COLO668 (cell line): ENCODE measurements around the gene TXNIP.

Source experiments
- DNase-seq: peaks from one replicate; lab custom pipeline; 2025; ENCODE audit not compliant: unreplicated experiment; lab: John Stamatoyannopoulos, UW

Gene TXNIP

GRCh38 chr1:145964328-145965118, 31.9 kb downstream of the TXNIP start, which contains the start of the genes ANKRD34A and POLR3GL:
Gene ANKRD34A (minus strand): TSS chr1:145964575. CDS start chr1:145961759, 2,816 bp downstream.
Gene POLR3GL (plus strand): TSS chr1:145964690. CDS start chr1:145974866, 10,176 bp downstream.
- peak; percentile 94 for DNase-seq

- DNase-seq: peak; percentile 46
Measured at GRCh38 chr1:145963265-145964019, 32.9 kb downstream of the TXNIP start.

- peak; percentile 43 for DNase-seq
Measured at GRCh38 chr1:145962157-145963102, 33.9 kb downstream of the TXNIP start.

- peak; percentile 52 for DNase-seq
Measured at GRCh38 chr1:145961425-145962156, 34.8 kb downstream of the TXNIP start.

- no peak for DNase-seq
Measured at GRCh38 chr1:145961109-145961424, 35.3 kb downstream of the TXNIP start.

GRCh38 chr1:145960468-145961108, 35.8 kb downstream of the TXNIP start:
- DNase-seq: peak; percentile 69

- DNase-seq: no peak
Measured at GRCh38 chr1:145959957-145960467, 36.4 kb downstream of the TXNIP start.

DNA sequence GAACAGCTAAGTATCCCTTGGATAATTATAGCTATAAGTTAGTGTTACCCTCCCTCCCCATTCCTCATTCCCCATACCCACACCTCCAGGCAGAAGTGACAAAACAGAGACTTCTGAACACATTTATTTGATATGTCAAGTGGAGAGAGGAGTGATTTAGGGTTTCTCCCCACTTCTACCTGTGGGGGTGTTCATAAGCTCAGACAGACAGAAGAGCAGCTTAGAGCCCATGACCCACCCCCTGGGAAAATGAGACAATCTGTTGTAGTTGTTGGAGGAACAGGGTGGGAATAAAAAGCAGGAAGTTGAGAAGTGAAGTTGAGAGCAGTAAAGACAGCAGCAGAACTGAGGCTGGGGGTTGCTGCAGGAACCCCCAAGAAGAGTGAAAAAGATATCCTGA, 37.0 kb downstream of the TXNIP start:
- DNase-seq: no peak

- DNase-seq: no peak
Measured at GRCh38 chr1:145958734-145959133, 37.6 kb downstream of the TXNIP start.

- DNase-seq: peak; percentile 96
Measured at GRCh38 chr1:145957443-145958319, 38.7 kb downstream of the TXNIP start, which contains the start of gene LIX1L. Gene LIX1L (minus strand): TSS chr1:145958017. CDS start chr1:145957927, 90 bp downstream.

- DNase-seq: no peak
Measured at GRCh38 chr1:145956781-145957442, 39.5 kb downstream of the TXNIP start.

DNA sequence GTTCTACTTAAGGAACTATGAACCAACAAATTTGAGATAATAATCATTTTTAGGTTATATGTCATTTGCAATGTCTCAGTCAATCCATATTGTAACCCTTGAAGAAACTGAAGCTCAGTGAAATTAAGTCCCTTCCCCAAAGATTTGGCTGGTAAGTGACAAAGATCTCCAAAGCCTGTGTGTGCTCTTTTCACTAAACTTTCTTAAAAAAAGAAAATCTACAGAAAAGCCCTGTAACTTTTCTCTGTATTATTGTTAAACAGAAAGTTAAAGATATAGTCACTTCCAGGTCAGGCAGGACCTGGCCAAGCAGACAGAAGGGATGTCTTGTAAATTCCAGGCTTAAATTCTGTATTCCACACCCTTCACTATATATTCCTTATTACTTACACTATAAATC, 40.0 kb downstream of the TXNIP start:
- DNase-seq: no peak

- no peak for DNase-seq
Measured at GRCh38 chr1:145955436-145955835, 40.9 kb downstream of the TXNIP start.

GRCh38 chr1:145953861-145954260, 42.5 kb downstream of the TXNIP start:
- DNase-seq: no peak

DNA sequence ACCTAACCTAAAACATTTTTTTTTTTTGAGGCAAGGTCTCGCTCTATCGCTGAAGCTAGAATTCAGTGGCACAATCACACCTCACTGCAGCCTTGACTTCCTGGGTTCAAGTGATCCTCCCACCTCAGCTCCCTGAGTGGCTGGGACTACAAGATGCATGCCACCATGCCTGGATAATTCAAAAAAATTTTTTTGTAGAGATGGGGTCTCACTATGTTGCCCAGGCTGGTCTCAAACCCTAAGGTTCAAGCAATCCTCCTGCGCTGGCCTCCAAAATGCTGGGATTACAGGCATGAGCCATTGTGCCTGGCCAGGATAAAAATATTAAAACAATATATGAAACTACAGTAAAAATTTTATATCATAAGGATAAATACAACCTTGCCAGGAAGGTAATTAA, 43.5 kb downstream of the TXNIP start:
- DNase-seq: no peak

DNA sequence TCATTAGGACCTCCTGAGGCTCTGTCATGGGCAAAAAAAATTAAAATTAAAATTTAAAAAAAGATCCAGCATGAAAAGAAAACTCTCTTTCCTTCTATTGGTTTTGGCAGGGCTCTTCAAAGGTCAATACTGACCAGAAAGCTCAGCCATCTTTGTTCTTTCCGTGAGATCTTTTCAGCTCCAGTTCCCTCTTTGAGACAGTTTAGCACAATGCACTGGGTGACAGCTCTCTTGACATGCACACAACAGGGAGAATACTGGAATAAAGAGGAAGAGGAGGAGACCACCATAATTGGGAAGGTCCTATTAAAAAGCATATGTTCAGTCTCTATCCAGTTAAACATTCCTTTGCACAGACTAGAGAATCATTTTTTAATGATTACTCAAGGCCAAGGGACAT, 44.9 kb downstream of the TXNIP start:
- no peak for DNase-seq

DNA sequence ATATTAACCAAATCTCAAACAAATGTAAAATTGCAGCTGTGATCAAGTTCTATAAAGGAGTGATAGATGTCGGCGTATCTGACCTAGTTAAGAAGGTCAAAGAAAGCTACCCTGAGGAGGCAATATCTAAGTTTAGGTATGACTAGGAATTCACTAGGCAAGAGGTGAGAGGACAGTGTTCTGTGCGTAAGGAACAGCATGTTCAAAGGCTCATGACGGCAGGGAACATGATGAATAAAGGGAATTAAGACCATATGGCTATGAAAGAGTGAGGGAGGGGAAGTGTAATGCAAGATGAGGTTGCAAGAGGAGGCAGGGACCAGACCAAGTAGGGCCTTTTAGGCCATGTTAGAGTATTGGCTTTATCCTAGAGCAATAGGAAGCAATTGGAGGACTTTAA, 47.2 kb downstream of the TXNIP start:
- DNase-seq: no peak

DNA sequence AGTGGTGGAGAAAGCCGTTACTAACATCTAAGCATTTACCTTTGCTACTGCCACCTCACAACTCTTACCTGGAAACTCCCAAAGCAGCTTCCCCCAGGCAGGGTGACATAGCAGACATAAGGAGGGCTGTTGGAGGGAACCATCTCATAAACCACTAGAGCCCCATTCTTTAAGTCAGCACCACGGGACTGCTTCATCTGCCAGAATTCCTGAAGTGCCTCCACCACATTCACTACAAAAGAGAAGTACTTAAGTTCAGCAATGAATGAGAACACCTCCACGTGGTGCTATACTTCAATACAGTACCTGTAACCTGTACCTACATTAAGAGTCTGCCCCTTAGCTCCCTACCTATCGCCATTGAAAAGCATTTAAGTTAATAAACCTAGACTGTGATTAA, 48.8 kb downstream of the TXNIP start:
- DNase-seq: no peak
